Measurements from ENCODE around the gene ENOX1.

Gene ENOX1

GRCh38 chr13:43405457-43405856, 381.3 kb downstream of the ENOX1 start:
- Histone ChIP-seq H3K27ac (ENCODE audit: extremely low read depth, low read depth, low read length) (no peak overlapping the region), H3K36me3 (ENCODE audit: control insufficient read depth in 2 of 2, insufficient read depth in 1 of 2, low read length in 2 of 2) (no peaks in the 10 kb centered on the region), H3K9me3 (ENCODE audit: control insufficient read depth, insufficient read depth, low read depth, low read length) (no peaks in the 10 kb centered on the region), H3K4me1 (ENCODE audit: control insufficient read depth, insufficient read depth, low read length) (no peaks in the 10 kb centered on the region), H3K4me3 (ENCODE audit: low read depth, low read length) (no peak overlapping the region)
- ChIA-PET CTCF (no interaction called here), POLR2A (no interaction called here)
- TF ChIP-seq AEBP2 (tag by site-specific recombination; IDR thresholded peaks at IDR 0.05; ENCODE audit: borderline replicate concordance) (no peak), ZNF488 (tag by site-specific recombination; IDR thresholded peaks at IDR 0.05) (no peak), ZNF394 (tag by site-specific recombination; IDR thresholded peaks at IDR 0.05; ENCODE audit: borderline replicate concordance) (no peak), ZNF155 (tag by site-specific recombination; IDR thresholded peaks at IDR 0.05) (no peak), MYNN (tag by site-specific recombination; IDR thresholded peaks at IDR 0.05; ENCODE audit: borderline replicate concordance) (no peak), ZBTB8A (tag by site-specific recombination; IDR thresholded peaks at IDR 0.05) (no peak), KLF7 (tag by site-specific recombination; IDR thresholded peaks at IDR 0.05; ENCODE audit: borderline replicate concordance) (no peak), ZNF132 (tag by site-specific recombination; IDR thresholded peaks at IDR 0.05; ENCODE audit: borderline replicate concordance) (no peak), SCRT2 (tag by site-specific recombination; IDR thresholded peaks at IDR 0.05) (no peak; the same call in 1 of the 2 replicates), EGR2 (tag by site-specific recombination; IDR thresholded peaks at IDR 0.05; ENCODE audit: low read depth) (no peak)

DNA sequence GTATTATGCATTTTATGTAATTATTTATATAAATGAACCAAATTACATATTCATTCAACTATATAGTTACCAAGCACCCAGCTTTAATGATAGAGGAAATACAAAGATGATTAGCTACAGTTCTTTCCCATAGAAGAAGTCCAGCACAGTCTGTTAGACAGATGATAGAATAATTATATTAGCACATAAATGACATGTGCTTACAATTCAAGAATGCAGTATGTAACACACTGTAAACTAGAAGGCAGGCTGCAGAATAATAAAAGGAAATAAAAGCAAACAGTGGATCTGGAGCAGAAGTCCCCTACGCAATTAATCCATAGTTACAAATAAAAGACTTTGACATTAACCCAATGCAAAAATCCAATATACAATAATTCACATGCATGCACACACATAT, 384.4 kb downstream of the ENOX1 start:
- no peaks in the 10 kb centered on the region for H3K36me3 ChIP-seq (ENCODE audit: control insufficient read depth in 2 of 2, insufficient read depth in 1 of 2, low read length in 2 of 2)
- no peaks in the 10 kb centered on the region for H3K9me3 ChIP-seq (ENCODE audit: control insufficient read depth, insufficient read depth, low read depth, low read length)
- no peak overlapping the region for H3K4me3 ChIP-seq (ENCODE audit: low read depth, low read length)
- ChIA-PET CTCF (interaction anchor here (0.5 kb wide), 1 partner anchor 224 kb away, joined by 3 read pairs; no protein-coding TSS in a partner anchor), POLR2A (no interaction called here)
- no peak overlapping the region for H3K27ac ChIP-seq (ENCODE audit: extremely low read depth, low read depth, low read length)
- no peak for TF ChIP-seq ZNF341 (tag by site-specific recombination; IDR thresholded peaks at IDR 0.05; ENCODE audit: low read depth)
- TF ChIP-seq ZNF248 (tag by site-specific recombination; IDR thresholded peaks at IDR 0.05) = no peak
- TF ChIP-seq ZNF830 (tag by site-specific recombination; IDR thresholded peaks at IDR 0.05; ENCODE audit: low read depth) = no peak
- H3K4me1 ChIP-seq (ENCODE audit: control insufficient read depth, insufficient read depth, low read length) = no peaks in the 10 kb centered on the region

DNA sequence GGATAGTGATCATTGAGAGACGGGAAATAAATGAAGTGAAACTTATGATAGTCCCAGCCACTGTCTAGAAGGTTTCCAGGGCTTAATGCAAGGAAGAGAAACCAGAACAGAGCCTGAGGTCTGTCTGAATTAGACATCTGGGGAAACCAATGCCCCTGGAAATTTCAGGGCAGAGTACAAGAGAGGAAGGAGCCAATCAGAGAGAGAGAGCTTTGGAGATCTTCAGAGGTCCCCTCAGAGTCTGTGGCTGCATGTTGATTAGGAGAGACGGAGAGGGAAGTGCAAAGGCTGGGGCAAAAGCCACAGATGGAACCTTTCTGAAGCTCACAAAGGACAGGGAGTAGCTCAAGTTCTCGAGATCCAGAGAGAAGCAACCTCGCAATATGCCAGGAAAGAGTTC, 385.4 kb downstream of the ENOX1 start:
- no peak for TF ChIP-seq ELK4 (IDR thresholded peaks at IDR 0.05; ENCODE audit: borderline replicate concordance, low read depth, low read length)
- no peak for TF ChIP-seq ZNF24 (tag by site-specific recombination; IDR thresholded peaks at IDR 0.05)
- TF ChIP-seq ZNF16 (tag by site-specific recombination; IDR thresholded peaks at IDR 0.05; ENCODE audit: low read depth) = no peak
- no peak for TF ChIP-seq BCL11A (tag by site-specific recombination; IDR thresholded peaks at IDR 0.05; ENCODE audit: low read depth)
- TF ChIP-seq CTCF (tag by site-specific recombination; IDR thresholded peaks at IDR 0.05) = no peak
- TF ChIP-seq PRDM1 (tag by site-specific recombination; IDR thresholded peaks at IDR 0.05) = no peak
- no peak for TF ChIP-seq KLF1 (tag by site-specific recombination; IDR thresholded peaks at IDR 0.05)
- no peaks in the 10 kb centered on the region for H3K4me1 ChIP-seq (ENCODE audit: control insufficient read depth, insufficient read depth, low read length)
- no peaks in the 10 kb centered on the region for H3K9me3 ChIP-seq (ENCODE audit: control insufficient read depth, insufficient read depth, low read depth, low read length)
- CTCF ChIA-PET = no interaction called here
- POLR2A ChIA-PET = no interaction called here
- H3K4me3 ChIP-seq (ENCODE audit: low read depth, low read length) = no peak overlapping the region
- H3K27ac ChIP-seq (ENCODE audit: extremely low read depth, low read depth, low read length) = no peak overlapping the region
- H3K36me3 ChIP-seq (ENCODE audit: control insufficient read depth in 2 of 2, insufficient read depth in 1 of 2, low read length in 2 of 2) = no peaks in the 10 kb centered on the region

All from HEK293 (cell line).